Hepatocyte (in vitro differentiated cells): ENCODE data around the gene KIF13A.

Source experiments
- EZH2 ChIP-seq: fragments of 200-600 bp; sonication (generic); IDR thresholded peaks from 2 replicates; pipeline ENCODE4 v1.6.1; 2016; ENCODE audit warnings: antibody characterized with exemption, mild to moderate bottlenecking, borderline replicate concordance
- TF ChIP-seq, protein P1 (sequence below): fragments of 200-600 bp; sonication (generic); IDR thresholded peaks from 2 replicates; pipeline ENCODE4 v1.5.1; 2016; ENCODE audit warnings: antibody characterized with exemption, mild to moderate bottlenecking; ENCODE audit not compliant: poor library complexity

DNA sequence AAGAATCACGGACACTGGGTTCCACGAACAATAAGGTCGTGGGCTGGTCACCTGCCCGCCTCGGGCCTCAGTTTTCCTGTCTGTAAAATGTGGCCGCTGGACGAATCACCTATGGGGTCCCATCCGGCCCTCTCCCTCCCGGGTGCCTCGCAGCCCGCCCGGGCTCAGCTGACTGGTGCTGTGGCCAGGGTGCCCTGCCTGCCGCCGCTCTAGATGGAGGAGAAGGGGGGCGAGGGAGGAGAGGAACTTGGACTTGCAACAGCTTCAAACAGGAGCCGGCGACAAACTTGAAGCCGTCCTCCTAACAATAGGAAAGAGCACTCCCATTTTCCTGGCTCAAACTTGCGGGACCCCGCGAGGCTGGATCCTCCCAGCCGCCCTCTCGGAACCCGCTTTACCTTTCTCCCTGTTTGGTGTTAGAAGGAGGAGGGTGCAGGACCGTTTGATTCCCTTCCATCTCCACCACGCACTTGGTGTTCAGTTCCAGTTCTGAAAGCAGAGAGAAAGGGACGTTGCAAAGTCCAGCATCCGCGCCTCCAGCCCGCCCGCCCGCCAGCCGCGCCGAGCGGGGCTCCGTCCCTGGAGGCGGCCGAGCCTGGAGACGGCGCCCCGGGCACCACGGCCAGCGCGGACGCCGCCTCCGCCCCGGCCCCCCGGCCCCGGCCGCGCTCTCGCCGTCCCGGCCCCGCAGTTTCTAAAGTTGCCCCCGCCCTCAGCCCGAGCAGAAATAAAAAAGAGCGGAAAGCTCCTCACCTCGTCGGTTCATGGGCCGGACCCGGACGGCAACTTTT is 584 bp downstream of the KIF13A start:
- TF ChIP-seq EZH2: no peak
- TF ChIP-seq, protein P1, sequence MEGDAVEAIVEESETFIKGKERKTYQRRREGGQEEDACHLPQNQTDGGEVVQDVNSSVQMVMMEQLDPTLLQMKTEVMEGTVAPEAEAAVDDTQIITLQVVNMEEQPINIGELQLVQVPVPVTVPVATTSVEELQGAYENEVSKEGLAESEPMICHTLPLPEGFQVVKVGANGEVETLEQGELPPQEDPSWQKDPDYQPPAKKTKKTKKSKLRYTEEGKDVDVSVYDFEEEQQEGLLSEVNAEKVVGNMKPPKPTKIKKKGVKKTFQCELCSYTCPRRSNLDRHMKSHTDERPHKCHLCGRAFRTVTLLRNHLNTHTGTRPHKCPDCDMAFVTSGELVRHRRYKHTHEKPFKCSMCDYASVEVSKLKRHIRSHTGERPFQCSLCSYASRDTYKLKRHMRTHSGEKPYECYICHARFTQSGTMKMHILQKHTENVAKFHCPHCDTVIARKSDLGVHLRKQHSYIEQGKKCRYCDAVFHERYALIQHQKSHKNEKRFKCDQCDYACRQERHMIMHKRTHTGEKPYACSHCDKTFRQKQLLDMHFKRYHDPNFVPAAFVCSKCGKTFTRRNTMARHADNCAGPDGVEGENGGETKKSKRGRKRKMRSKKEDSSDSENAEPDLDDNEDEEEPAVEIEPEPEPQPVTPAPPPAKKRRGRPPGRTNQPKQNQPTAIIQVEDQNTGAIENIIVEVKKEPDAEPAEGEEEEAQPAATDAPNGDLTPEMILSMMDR: no peak
